HG02981 (cell line): ENCODE measurements around the gene PLEKHG2.

Experiments
- ATAC-seq: cut with Tn5 transposase; IDR thresholded peaks from one replicate; pipeline ENCODE4 v1.9.1; 2021; ENCODE audit warnings: mild to moderate bottlenecking, moderate library complexity; ENCODE audit not compliant: unreplicated experiment

PLEKHG2 gene

GRCh38 chr19:39415111-39416046 lies 2.9 kb downstream of the PLEKHG2 start:
- ATAC-seq, result no peak

- no peak for ATAC-seq
Observed at GRCh38 chr19:39416152-39417120, 4.0 kb downstream of the PLEKHG2 start.

- no peak for ATAC-seq
Observed at GRCh38 chr19:39417463-39418181, 5.2 kb downstream of the PLEKHG2 start.

GRCh38 chr19:39419003-39419402 lies 6.5 kb downstream of the PLEKHG2 start:
- ATAC-seq, result no peak

GRCh38 chr19:39420769-39421168 lies 8.3 kb downstream of the PLEKHG2 start:
- no peak for ATAC-seq

- no peak for ATAC-seq
Observed at GRCh38 chr19:39422020-39422419, 9.6 kb downstream of the PLEKHG2 start.

- ATAC-seq, result no peak
Observed at GRCh38 chr19:39423258-39424086, 11.0 kb downstream of the PLEKHG2 start.

- no peak for ATAC-seq
Observed at GRCh38 chr19:39424934-39425333, 12.5 kb downstream of the PLEKHG2 start.

- no peak for ATAC-seq
Observed at GRCh38 chr19:39425744-39426143, 13.3 kb downstream of the PLEKHG2 start.

GRCh38 chr19:39426170-39426569 lies 13.7 kb downstream of the PLEKHG2 start:
- ATAC-seq, result no peak

- no peak for ATAC-seq
Observed at GRCh38 chr19:39427707-39428106, 15.2 kb downstream of the PLEKHG2 start.

- ATAC-seq, result no peak
Observed at GRCh38 chr19:39428283-39429112, 16.0 kb downstream of the PLEKHG2 start.

GRCh38 chr19:39430675-39431593 lies 18.5 kb downstream of the PLEKHG2 start:
- ATAC-seq, result no peak

- no peak for ATAC-seq
Observed at GRCh38 chr19:39432677-39433025, 20.2 kb downstream of the PLEKHG2 start.

- ATAC-seq, result no peak
Observed at GRCh38 chr19:39433480-39434079, 21.1 kb downstream of the PLEKHG2 start.

- ATAC-seq, result no peak
Observed at GRCh38 chr19:39434123-39435076, 21.9 kb downstream of the PLEKHG2 start.
